Measurements from ENCODE around the gene C16orf89.

GRCh38 chr16:5031601-5032000 lies 34.2 kb downstream of the C16orf89 start:
- TF ChIP-seq REST (IDR thresholded peaks at IDR 0.05; ENCODE audit: low read depth, low read length), result no peak
- TF ChIP-seq CTCF (IDR thresholded peaks at IDR 0.05), result no peak
- TF ChIP-seq, protein P1, sequence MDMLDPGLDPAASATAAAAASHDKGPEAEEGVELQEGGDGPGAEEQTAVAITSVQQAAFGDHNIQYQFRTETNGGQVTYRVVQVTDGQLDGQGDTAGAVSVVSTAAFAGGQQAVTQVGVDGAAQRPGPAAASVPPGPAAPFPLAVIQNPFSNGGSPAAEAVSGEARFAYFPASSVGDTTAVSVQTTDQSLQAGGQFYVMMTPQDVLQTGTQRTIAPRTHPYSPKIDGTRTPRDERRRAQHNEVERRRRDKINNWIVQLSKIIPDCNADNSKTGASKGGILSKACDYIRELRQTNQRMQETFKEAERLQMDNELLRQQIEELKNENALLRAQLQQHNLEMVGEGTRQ (IDR thresholded peaks at IDR 0.05; ENCODE audit: borderline replicate concordance, low read depth, low read length), result no peak
- no peak for TF ChIP-seq MXI1 (IDR thresholded peaks at IDR 0.05; ENCODE audit: low read depth, low read length)
- TF ChIP-seq, protein P2, sequence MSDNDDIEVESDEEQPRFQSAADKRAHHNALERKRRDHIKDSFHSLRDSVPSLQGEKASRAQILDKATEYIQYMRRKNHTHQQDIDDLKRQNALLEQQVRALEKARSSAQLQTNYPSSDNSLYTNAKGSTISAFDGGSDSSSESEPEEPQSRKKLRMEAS (IDR thresholded peaks at IDR 0.05; ENCODE audit: low read depth), result no peak
- no peak for TF ChIP-seq EZH2phosphoT487 (IDR thresholded peaks at IDR 0.05; ENCODE audit: borderline replicate concordance, low read depth)
- TF ChIP-seq GATA2 (CRISPR knock-in tag; IDR thresholded peaks at IDR 0.05), result no peak
- no peak for TF ChIP-seq POLR2AphosphoS5 (IDR thresholded peaks at IDR 0.05; ENCODE audit: low read depth, low read length)
- no peak for TF ChIP-seq RFX5 (IDR thresholded peaks at IDR 0.05; ENCODE audit: low read length)
- no peak for TF ChIP-seq GABPA (IDR thresholded peaks at IDR 0.05; ENCODE audit: low read depth)
- no peak for TF ChIP-seq NRF1 (IDR thresholded peaks at IDR 0.05; ENCODE audit: low read depth, low read length)
- TF ChIP-seq ZBTB33 (IDR thresholded peaks at IDR 0.05; ENCODE audit: borderline replicate concordance, low read depth), result no peak
- no peak for TF ChIP-seq RAD21 (IDR thresholded peaks at IDR 0.05; ENCODE audit: low read length)
- no peak for TF ChIP-seq RCOR1 (IDR thresholded peaks at IDR 0.05; ENCODE audit: low read length)

Data from SK-N-SH (cell line).